T-helper 2 cell treated with Interferon-gamma antibody and Interleukin-4, amounts not matched to agents 100 ng/mL and 5 ng/mL, for 36 hours (primary cell): ENCODE data around the gene UVRAG. TPM values are rescaled to one million over a fixed set of nuclear protein-coding genes. Genes with fewer than 3 reads are reported as not detected.
"Not testable (repeated sequence)": the region's sequence is repeated elsewhere in the genome, so short reads cannot be mapped to it uniquely, and the experiment has no call there.

Experiments used
- intact Hi-C: fragments of 100-400 bp; cut with micrococcal nuclease; formaldehyde crosslinking; loops from one replicate; pipeline ENCODE4 v1.15.1; 2023
- total RNA-seq: library from RNA; stranded (reverse); gene quantifications from 2 replicates; pipeline ENCODE4 v1.2.3, GENCODE V29; 2022

Gene UVRAG
- total RNA-seq, 1 donor from 2014 or later: 24.0 TPM

- intact Hi-C loops: no loop called here
Observed at GRCh38 chr11:75872887-75873416, 57.9 kb downstream of the UVRAG start.

GRCh38 chr11:75873417-75874221 is 58.6 kb downstream of the UVRAG start:
- intact Hi-C loops: no loop called here

- intact Hi-C loops: no loop called here
Observed at GRCh38 chr11:75874684-75875341, 59.8 kb downstream of the UVRAG start.

GRCh38 chr11:75877327-75877726 is 62.3 kb downstream of the UVRAG start:
- intact Hi-C loops: not testable (repeated sequence)

- intact Hi-C loops: not testable (repeated sequence)
Observed at GRCh38 chr11:75877931-75878330, 62.9 kb downstream of the UVRAG start.

- intact Hi-C loops: no loop called here
Observed at GRCh38 chr11:75878933-75879332, 63.9 kb downstream of the UVRAG start.

GRCh38 chr11:75879737-75880136 is 64.7 kb downstream of the UVRAG start:
- intact Hi-C loops: no loop called here

- intact Hi-C loops: not testable (repeated sequence)
Observed at GRCh38 chr11:75880343-75880742, 65.3 kb downstream of the UVRAG start.

- intact Hi-C loops: no loop called here
Observed at GRCh38 chr11:75884321-75884720, 69.3 kb downstream of the UVRAG start.

GRCh38 chr11:75888416-75888815 is 73.4 kb downstream of the UVRAG start:
- intact Hi-C loops: no loop called here

- intact Hi-C loops: no loop called here
Observed at GRCh38 chr11:75891947-75892739, 77.1 kb downstream of the UVRAG start.

GRCh38 chr11:75893251-75893650 is 78.2 kb downstream of the UVRAG start:
- intact Hi-C loops: no loop called here

GRCh38 chr11:75894036-75894585 is 79.1 kb downstream of the UVRAG start:
- intact Hi-C loops: no loop called here

GRCh38 chr11:75896843-75897419 is 81.9 kb downstream of the UVRAG start:
- intact Hi-C loops: loop anchor here (1.0 to 2.0 kb wide), 2 partner anchors 255 to 422 kb away; no protein-coding TSS in a partner anchor

GRCh38 chr11:75898871-75899270 is 83.9 kb downstream of the UVRAG start:
- intact Hi-C loops: no loop called here

GRCh38 chr11:75899806-75900205 is 84.8 kb downstream of the UVRAG start:
- intact Hi-C loops: no loop called here

- intact Hi-C loops: no loop called here
Observed at GRCh38 chr11:75900848-75901247, 85.8 kb downstream of the UVRAG start.

- intact Hi-C loops: no loop called here
Observed at GRCh38 chr11:75902631-75903030, 87.6 kb downstream of the UVRAG start.

GRCh38 chr11:75903276-75903675 is 88.3 kb downstream of the UVRAG start:
- intact Hi-C loops: no loop called here

GRCh38 chr11:75905434-75905833 is 90.4 kb downstream of the UVRAG start:
- intact Hi-C loops: no loop called here
